Esophagus squamous epithelium (tissue), 4 donors: ENCODE data around the gene MB.

ENCODE experiments used
- CTCF ChIP-seq, 6 experiments: fragments of 450-650 bp in 4 of 6; fragments of 200-600 bp in 2 of 6; sonication (generic) in 2 of 6; IDR thresholded peaks; one replicate each; pipeline ENCODE4 v1.5.1; 2016 to 2019; ENCODE audit warnings: antibody characterized with exemption in 6 of 6, mild to moderate bottlenecking in 4 of 6, moderate library complexity in 4 of 6
- POLR2A ChIP-seq, 4 donors: fragments of 450-650 bp; IDR thresholded peaks; one replicate each; pipeline ENCODE4 v1.6.1; 2017; ENCODE audit warnings: antibody characterized with exemption in 4 of 4, mild to moderate bottlenecking in 4 of 4, moderate library complexity in 3 of 4

- TF ChIP-seq CTCF (IDR thresholded peaks at IDR 0.05) (no peak), POLR2A (IDR thresholded peaks at IDR 0.05) (no peak)
Observed at GRCh38 chr22:35616043-35616442, 1.1 kb downstream of the MB start.
